ENCODE results near the gene MEGF11. TPM values are rescaled to one million over a fixed set of nuclear protein-coding genes. Genes with fewer than 3 reads are reported as not detected.
A peak's percentile ranks its signal among the peaks of the same experiment; 100 is the strongest.

MEGF11 gene
- total RNA-seq, 6 experiments from 2014 or later = not detected

DNA sequence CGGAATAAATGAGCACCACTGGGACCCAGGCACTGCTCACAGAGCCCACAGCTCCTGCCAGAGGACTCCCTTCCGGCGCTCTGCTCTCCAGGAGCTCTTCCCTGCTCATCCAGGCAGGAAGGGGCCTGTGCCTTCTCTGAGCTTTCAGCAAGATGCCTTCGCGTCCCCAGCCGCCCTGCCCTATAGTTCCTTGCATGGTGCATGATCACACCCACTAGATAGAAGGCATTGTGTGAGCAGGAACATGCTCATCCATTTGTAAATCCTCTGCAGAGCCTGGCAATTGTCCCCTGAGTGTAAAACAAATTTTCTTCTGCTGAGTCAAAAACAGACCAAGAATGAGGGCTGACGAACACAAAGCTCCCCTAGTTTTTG is 181.6 kb downstream of the MEGF11 start:
- H3K4me1 ChIP-seq = no peaks in the 10 kb centered on the region
- H3K27me3 ChIP-seq = no peaks in the 10 kb centered on the region
- no peak for TF ChIP-seq POLR2A (IDR thresholded peaks at IDR 0.05)
- TF ChIP-seq, protein P1, sequence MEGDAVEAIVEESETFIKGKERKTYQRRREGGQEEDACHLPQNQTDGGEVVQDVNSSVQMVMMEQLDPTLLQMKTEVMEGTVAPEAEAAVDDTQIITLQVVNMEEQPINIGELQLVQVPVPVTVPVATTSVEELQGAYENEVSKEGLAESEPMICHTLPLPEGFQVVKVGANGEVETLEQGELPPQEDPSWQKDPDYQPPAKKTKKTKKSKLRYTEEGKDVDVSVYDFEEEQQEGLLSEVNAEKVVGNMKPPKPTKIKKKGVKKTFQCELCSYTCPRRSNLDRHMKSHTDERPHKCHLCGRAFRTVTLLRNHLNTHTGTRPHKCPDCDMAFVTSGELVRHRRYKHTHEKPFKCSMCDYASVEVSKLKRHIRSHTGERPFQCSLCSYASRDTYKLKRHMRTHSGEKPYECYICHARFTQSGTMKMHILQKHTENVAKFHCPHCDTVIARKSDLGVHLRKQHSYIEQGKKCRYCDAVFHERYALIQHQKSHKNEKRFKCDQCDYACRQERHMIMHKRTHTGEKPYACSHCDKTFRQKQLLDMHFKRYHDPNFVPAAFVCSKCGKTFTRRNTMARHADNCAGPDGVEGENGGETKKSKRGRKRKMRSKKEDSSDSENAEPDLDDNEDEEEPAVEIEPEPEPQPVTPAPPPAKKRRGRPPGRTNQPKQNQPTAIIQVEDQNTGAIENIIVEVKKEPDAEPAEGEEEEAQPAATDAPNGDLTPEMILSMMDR (IDR thresholded peaks at IDR 0.05) = no peak
- H3K36me3 ChIP-seq = no peaks in the 10 kb centered on the region
- peak in 1 of 3 donors; percentile 21 for DNase-seq
- WGBS (ENCODE audit: insufficient coverage, low coverage, low lambda C conversion rate, missing lambda C conversion rate) = 76% methylated on average over 6 of the region's 7 CpGs
- no peak overlapping the region for H3K4me3 ChIP-seq
- ATAC-seq = no peak
- intact Hi-C loops (cut with DNase I) = loop anchor here in 1 of 2 donors (10.0 kb wide), 1 partner anchor 57 kb away; no protein-coding TSS in a partner anchor
- no peaks in the 10 kb centered on the region for H3K9me3 ChIP-seq
- H3K27ac ChIP-seq = no peak overlapping the region

DNA sequence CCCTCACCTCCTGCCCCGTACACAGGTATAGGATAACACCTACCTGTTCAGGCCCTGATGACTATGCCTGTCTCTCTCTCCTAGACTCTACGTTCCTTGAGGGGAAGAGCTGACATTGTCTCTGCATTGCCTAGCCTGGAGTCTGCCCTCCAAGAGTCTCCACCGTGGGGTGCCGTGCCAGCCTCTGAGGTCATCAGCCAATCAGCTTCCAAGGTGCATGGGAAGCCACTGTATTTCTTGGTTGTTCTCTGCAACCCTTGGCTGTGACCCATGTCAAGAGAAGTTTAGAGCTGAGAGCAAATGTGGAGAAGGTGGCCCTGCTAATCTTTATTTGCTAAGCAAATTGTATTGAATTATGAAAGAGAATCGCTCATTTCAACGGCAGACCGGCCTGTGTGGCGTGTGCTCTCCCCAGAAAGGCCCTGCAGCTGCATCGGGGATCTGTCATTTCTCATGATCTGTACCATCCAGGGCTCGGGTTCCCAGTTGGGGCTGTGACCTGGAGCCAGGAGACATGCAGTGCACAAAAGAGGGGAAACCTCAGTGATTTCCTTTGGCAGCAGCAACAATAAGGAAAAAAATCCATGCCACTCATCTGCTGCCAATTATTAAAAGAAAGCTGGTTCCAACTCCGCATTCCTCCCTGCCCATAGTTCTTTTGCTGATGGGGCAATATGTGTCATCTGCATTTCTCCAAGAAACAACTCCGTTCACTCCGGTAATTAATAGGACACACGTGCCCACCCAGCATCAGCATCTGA is 182.2 kb downstream of the MEGF11 start:
- no peak for ATAC-seq
- 74% methylated on average over 11 of the region's 14 CpGs for WGBS (ENCODE audit: insufficient coverage, low coverage, low lambda C conversion rate, missing lambda C conversion rate)

DNA sequence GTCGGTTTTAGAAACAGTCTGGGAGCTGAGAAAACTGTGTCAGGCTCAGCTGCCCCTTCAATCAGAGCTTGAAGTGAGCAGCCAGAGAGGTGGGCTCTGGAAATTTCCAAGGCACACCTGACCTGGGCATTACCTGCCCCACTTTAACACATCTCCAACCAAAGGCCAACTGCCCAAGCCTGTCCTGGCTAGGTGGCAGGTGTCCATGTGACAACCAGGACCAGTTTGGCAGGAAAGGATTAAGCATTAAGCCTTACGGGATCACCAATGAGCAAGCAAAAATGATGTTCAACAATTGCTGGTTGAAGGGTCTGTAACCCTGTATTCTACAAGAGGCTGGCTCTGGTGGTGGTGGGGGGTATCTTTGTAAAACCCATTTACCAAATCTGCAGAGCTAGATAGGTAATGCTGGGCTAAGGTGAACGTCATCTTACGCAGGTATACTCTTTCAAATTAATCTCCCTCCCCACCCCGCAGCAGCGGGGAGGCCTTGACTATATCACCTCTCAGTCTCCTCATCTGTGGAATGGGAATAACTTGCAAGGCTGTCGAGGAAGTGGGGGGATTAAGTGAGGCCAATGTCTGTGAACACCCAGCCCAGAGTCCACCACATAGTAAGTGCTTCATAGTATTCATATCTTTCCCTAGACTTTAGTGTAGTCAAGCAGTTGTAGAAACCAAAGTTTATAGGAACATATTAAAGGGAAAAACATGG is 183.2 kb downstream of the MEGF11 start:
- ATAC-seq (no peak), DNase-seq (no peak)
- Histone ChIP-seq H3K27ac (no peak overlapping the region), H3K36me3 (no peaks in the 10 kb centered on the region), H3K27me3 (no peaks in the 10 kb centered on the region), H3K4me1 (no peaks in the 10 kb centered on the region), H3K9me3 (no peaks in the 10 kb centered on the region), H3K4me3 (no peak overlapping the region)
- intact Hi-C loops (cut with DNase I) = loop anchor here in 1 of 2 donors (10.0 kb wide), 1 partner anchor 56 kb away; no protein-coding TSS in a partner anchor
- 73% methylated on average over 6 of the region's 7 CpGs for WGBS (ENCODE audit: insufficient coverage, low coverage, low lambda C conversion rate, missing lambda C conversion rate)
- TF ChIP-seq, protein P1 (IDR thresholded peaks at IDR 0.05) = no peak
- TF ChIP-seq POLR2A (IDR thresholded peaks at IDR 0.05) = no peak

More for the DNA sequence above, 182.2 kb downstream of the MEGF11 start:
- Histone ChIP-seq H3K9me3 (no peaks in the 10 kb centered on the region), H3K27ac (no peak overlapping the region), H3K36me3 (no peaks in the 10 kb centered on the region), H3K27me3 (no peaks in the 10 kb centered on the region), H3K4me1 (no peaks in the 10 kb centered on the region), H3K4me3 (no peak overlapping the region)
- DNase-seq = peak in 1 of 3 donors; percentile 26
- intact Hi-C loops (cut with DNase I) = loop anchor here in 1 of 2 donors (10.0 kb wide), 1 partner anchor 57 kb away; no protein-coding TSS in a partner anchor
- TF ChIP-seq, protein P1 (IDR thresholded peaks at IDR 0.05) = no peak
- TF ChIP-seq POLR2A (IDR thresholded peaks at IDR 0.05) = no peak

DNA sequence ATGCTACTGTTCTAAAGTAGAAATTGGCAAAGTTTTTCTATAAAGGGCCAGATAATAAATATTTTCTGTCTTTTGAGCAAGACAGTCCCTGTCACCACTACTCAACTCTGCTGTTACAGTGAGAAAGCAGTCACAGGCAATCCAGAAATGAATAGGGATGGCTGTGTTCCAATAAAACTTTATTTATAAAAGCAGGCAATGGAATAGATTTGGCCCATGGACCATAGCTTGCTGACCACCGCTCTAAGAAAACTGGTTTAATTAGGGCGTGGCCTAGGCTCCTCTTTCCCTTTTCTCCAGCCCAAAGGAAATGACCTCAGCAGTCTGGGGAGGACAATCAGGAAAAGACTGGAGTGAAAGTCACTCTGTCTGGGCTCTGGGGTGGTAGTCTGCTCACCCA is 183.8 kb downstream of the MEGF11 start:
- Histone ChIP-seq H3K36me3 (no peaks in the 10 kb centered on the region), H3K9me3 (no peaks in the 10 kb centered on the region), H3K4me3 (no peak overlapping the region), H3K27me3 (no peaks in the 10 kb centered on the region), H3K4me1 (no peaks in the 10 kb centered on the region), H3K27ac (no peak overlapping the region)
- ATAC-seq (no peak), DNase-seq (no peak)
- intact Hi-C loops (cut with DNase I) = loop anchor here in 1 of 2 donors (10.0 kb wide), 1 partner anchor 55 kb away; no protein-coding TSS in a partner anchor
- WGBS (ENCODE audit: insufficient coverage, low coverage, low lambda C conversion rate, missing lambda C conversion rate) = 33% methylated on average over 2 of the region's 2 CpGs
- TF ChIP-seq POLR2A (IDR thresholded peaks at IDR 0.05) = no peak
- TF ChIP-seq, protein P1 (IDR thresholded peaks at IDR 0.05) = no peak

Measured in right lobe of liver (tissue), 6 donors.